Hepatocyte (in vitro differentiated cells): ENCODE measurements around the gene RELB. TPM values are rescaled to one million over a fixed set of nuclear protein-coding genes. Genes with fewer than 3 reads are reported as not detected.

Experiments used
- DNase-seq: peaks from one replicate; pipeline ENCODE4 v3.0.0-alpha.2; 2016; ENCODE audit warnings: low spot score
- H2AFZ ChIP-seq: fragments of 200-600 bp; sonication (generic); 2 replicates; pipeline ENCODE4 v1.6.0; 2016; ENCODE audit warnings: antibody characterized with exemption, mild to moderate bottlenecking
- H3K27ac ChIP-seq: fragments of 200-600 bp; sonication (generic); 2 replicates; pipeline ENCODE4 v1.5.1; 2016; ENCODE audit warnings: mild to moderate bottlenecking
- H3K27me3 ChIP-seq: fragments of 200-600 bp; sonication (generic); 2 replicates; pipeline ENCODE4 v1.6.1; 2016
- H3K36me3 ChIP-seq: fragments of 200-600 bp; sonication (generic); replicated peaks from 2 replicates; pipeline ENCODE4 v1.5.1; 2016; ENCODE audit warnings: low read depth; ENCODE audit not compliant: insufficient read depth
- H3K4me1 ChIP-seq: fragments of 200-600 bp; sonication (generic); 2 replicates; pipeline ENCODE4 v1.5.1; 2016; ENCODE audit warnings: mild to moderate bottlenecking, moderate library complexity; ENCODE audit not compliant: insufficient read depth
- H3K4me2 ChIP-seq: fragments of 200-600 bp; sonication (generic); 2 replicates; pipeline ENCODE4 v1.6.0; 2016
- H3K4me3 ChIP-seq: fragments of 200-600 bp; sonication (generic); 2 replicates; pipeline ENCODE4 v1.5.1; 2016; ENCODE audit warnings: mild to moderate bottlenecking
- H3K79me2 ChIP-seq: fragments of 200-600 bp; sonication (generic); 2 replicates; pipeline ENCODE4 v1.6.0; 2017; ENCODE audit warnings: mild to moderate bottlenecking
- H3K9me2 ChIP-seq: fragments of 200-600 bp; sonication (generic); replicated peaks from 2 replicates; pipeline ENCODE4 v1.6.0; 2017; ENCODE audit warnings: mild to moderate bottlenecking; ENCODE audit not compliant: insufficient read depth
- H3K9me3 ChIP-seq: fragments of 200-600 bp; sonication (generic); 2 replicates; pipeline ENCODE4 v1.5.1; 2016; ENCODE audit warnings: low read depth, mild to moderate bottlenecking
- H4K20me1 ChIP-seq: fragments of 200-600 bp; sonication (generic); 2 replicates; pipeline ENCODE4 v1.6.0; 2016; ENCODE audit warnings: mild to moderate bottlenecking; ENCODE audit not compliant: insufficient read depth, poor library complexity, severe bottlenecking
- EZH2 ChIP-seq: fragments of 200-600 bp; sonication (generic); IDR thresholded peaks from 2 replicates; pipeline ENCODE4 v1.6.1; 2016; ENCODE audit warnings: antibody characterized with exemption, mild to moderate bottlenecking, borderline replicate concordance
- EZH2phosphoT487 ChIP-seq: fragments of 200-600 bp; sonication (generic); IDR thresholded peaks from one replicate; pipeline ENCODE4 v1.6.1; 2018; ENCODE audit warnings: antibody characterized with exemption, mild to moderate bottlenecking, low read depth, moderate library complexity; ENCODE audit not compliant: unreplicated experiment, severe bottlenecking
- WGBS: methylation state at CpG from one replicate; pipeline ENCODE4 v1.1.6; 2016; ENCODE audit warnings: low lambda C conversion rate; ENCODE audit errors: missing lambda C conversion rate; 5-methylcytosine and 5-hydroxymethylcytosine counted together
- polyA plus RNA-seq: library from polyadenylated mRNA; unstranded; fragments of >200 nt; fragmentation: Nextera tagmentation; extraction: Ambion mirVana; gene quantifications from 2 replicates; pipeline ENCODE4 v1.2.1, GENCODE V29; 2016
- total RNA-seq: library from RNA; depleted of rRNA; stranded (reverse); fragments of >200 nt; gene quantifications from 2 replicates; pipeline ENCODE4 v1.2.3, GENCODE V29; 2014
- TF ChIP-seq, protein P1 (sequence below): fragments of 200-600 bp; sonication (generic); IDR thresholded peaks from 2 replicates; pipeline ENCODE4 v1.5.1; 2016; ENCODE audit warnings: antibody characterized with exemption, mild to moderate bottlenecking; ENCODE audit not compliant: poor library complexity

RELB gene
- total and polyA plus RNA-seq, 2 experiments from 2014 or later = 6.3 to 9.1 TPM

DNA sequence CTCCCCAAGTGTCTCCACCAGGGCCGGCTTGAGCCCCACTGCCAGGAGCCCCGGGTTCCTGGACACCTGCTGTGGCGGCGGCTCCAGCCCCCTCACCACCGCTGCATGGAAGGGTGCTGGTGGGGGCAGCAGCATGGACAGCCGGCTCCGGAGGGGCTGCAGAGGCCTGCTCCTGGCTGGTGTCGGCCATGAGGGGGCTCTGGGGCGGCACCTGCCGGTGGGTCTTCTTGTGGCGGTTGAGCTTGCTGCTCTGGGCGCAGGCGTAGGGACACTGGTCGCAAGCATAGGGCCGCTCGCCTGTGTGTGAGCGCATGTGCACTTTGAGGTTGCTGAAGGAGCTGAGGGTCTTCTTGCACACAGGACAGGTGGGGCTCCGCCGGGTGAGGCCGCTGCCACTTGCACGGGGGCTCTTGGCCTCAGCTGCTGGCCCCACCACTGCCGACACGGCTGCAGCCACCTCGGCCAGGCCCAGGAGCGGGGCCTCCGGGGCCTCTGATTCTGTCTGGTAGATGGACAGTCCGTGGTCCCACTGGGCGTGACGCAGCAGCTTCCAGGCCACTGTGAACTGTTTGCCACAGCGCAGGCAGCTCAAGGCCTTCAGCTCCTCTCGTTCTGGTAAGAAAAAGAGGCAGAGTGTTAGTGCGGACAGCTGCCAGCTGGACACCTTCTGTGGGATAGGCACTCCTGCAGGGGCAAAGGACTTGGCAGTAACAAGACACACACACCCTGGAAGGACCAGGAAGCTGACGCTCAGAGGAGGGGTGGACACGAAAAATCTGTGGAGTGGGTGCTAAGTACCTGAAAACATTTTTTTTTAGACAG, 70.9 kb downstream of the RELB start:
- H3K27ac ChIP-seq = no peak overlapping the region
- H4K20me1 ChIP-seq = no peaks in the 10 kb centered on the region
- H3K9me2 ChIP-seq = no peaks in the 10 kb centered on the region
- TF ChIP-seq, protein P1, sequence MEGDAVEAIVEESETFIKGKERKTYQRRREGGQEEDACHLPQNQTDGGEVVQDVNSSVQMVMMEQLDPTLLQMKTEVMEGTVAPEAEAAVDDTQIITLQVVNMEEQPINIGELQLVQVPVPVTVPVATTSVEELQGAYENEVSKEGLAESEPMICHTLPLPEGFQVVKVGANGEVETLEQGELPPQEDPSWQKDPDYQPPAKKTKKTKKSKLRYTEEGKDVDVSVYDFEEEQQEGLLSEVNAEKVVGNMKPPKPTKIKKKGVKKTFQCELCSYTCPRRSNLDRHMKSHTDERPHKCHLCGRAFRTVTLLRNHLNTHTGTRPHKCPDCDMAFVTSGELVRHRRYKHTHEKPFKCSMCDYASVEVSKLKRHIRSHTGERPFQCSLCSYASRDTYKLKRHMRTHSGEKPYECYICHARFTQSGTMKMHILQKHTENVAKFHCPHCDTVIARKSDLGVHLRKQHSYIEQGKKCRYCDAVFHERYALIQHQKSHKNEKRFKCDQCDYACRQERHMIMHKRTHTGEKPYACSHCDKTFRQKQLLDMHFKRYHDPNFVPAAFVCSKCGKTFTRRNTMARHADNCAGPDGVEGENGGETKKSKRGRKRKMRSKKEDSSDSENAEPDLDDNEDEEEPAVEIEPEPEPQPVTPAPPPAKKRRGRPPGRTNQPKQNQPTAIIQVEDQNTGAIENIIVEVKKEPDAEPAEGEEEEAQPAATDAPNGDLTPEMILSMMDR = no peak
- TF ChIP-seq EZH2phosphoT487 (no peak), EZH2 (no peak)
- no peaks in the 10 kb centered on the region for H3K36me3 ChIP-seq
- no peak overlapping the region for H3K4me2 ChIP-seq
- H3K79me2 ChIP-seq = no peaks in the 10 kb centered on the region
- H2AFZ ChIP-seq = no peak overlapping the region
- no peaks in the 10 kb centered on the region for H3K27me3 ChIP-seq
- whole genome bisulfite sequencing = 94% methylated on average over 34 of the region's 34 CpGs
- H3K4me1 ChIP-seq = no peaks in the 10 kb centered on the region
- DNase-seq = no peak
- H3K9me3 ChIP-seq = no peaks in the 10 kb centered on the region
- H3K4me3 ChIP-seq = no peak overlapping the region

- WGBS = 56% methylated on average over 11 of the region's 11 CpGs
- Histone ChIP-seq H3K27me3 (no peaks in the 10 kb centered on the region), H3K79me2 (peaks cover 10% of the 10 kb centered on the region), H4K20me1 (no peaks in the 10 kb centered on the region), H3K9me3 (no peaks in the 10 kb centered on the region), H3K36me3 (no peaks in the 10 kb centered on the region), H3K4me1 (no peaks in the 10 kb centered on the region), H2AFZ (no peak overlapping the region), H3K4me2 (peak overlapping the region; percentile 88), H3K9me2 (no peaks in the 10 kb centered on the region), H3K4me3 (no peak overlapping the region), H3K27ac (no peak overlapping the region)
- TF ChIP-seq EZH2 (no peak), EZH2phosphoT487 (no peak)
- TF ChIP-seq, protein P1 = no peak
- no peak for DNase-seq
These were observed 73.6 kb downstream of the RELB start for GRCh38 chr19:45074744-45075300.

DNA sequence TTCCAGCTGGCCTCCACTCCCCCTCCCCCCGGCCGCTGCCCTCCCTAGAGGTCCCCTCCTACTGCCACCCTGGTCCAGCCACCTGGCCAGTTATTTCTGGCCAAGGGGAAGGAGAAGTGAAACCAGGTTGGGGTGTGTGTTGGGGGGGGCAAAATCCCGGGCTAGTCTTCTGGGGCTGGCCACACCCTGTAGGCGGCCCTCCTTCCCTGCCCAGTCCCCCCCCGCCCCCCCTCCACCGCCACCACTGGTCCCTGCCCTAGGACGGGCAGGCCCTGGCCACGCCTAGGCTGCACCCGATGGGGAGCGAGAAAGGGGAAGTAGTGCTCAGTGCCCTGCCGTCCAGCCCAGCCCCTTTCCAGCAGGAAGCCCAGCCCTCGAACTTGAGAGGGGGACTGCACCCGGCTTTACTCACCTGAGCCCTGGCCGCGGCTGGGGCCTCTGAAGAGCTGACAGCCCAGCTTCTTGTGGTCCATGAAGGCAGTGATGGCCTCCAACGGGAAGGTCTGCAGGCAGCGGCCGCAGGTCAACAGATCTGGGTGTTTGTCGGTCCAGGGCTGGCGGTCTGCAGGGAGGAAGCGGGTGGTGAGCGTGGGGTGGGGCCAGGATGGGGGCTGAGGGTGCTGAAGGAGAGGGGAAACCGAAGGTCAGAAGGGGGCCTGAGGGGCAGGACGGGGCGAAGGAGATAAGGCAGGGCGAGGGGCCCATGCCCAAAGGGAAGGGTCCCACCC, 74.2 kb downstream of the RELB start:
- Histone ChIP-seq H2AFZ (peak overlapping the region; percentile 22), H3K27ac (peak overlapping the region; percentile 14), H3K9me2 (no peaks in the 10 kb centered on the region), H3K9me3 (no peaks in the 10 kb centered on the region), H3K4me1 (no peaks in the 10 kb centered on the region), H3K79me2 (peaks cover 16% of the 10 kb centered on the region), H3K4me3 (peak overlapping the region; percentile 8), H4K20me1 (no peaks in the 10 kb centered on the region), H3K27me3 (no peaks in the 10 kb centered on the region), H3K36me3 (no peaks in the 10 kb centered on the region), H3K4me2 (peak overlapping the region; percentile 88)
- TF ChIP-seq EZH2 (no peak), EZH2phosphoT487 (no peak)
- TF ChIP-seq, protein P1 = no peak
- DNase-seq = peak; percentile 77
- 15% methylated on average over 16 of the region's 26 CpGs for WGBS
